RWPE2 (cell line): Measurements from ENCODE around the gene GBP4.

Source experiments
- ATAC-seq: fragments of 200-7000 bp; cut with Tn5 transposase; 3 replicates; pipeline ENCODE4 v1.9.1; 2021; ENCODE audit warnings: low read depth
- DNase-seq: peaks from one replicate; pipeline ENCODE4 v3.0.0-alpha.2; 2020; ENCODE audit warnings: low spot score
- H3K27ac ChIP-seq: fragments of 450-650 bp; 2 replicates; pipeline ENCODE4 v1.5.1; 2017; ENCODE audit warnings: mild to moderate bottlenecking; ENCODE audit not compliant: poor library complexity, severe bottlenecking
- H3K27me3 ChIP-seq: fragments of 250-450 bp; sonication (Bioruptor Pico); 2 replicates; pipeline ENCODE4 v1.5.1; 2021; ENCODE audit warnings: mild to moderate bottlenecking, moderate library complexity; ENCODE audit not compliant: insufficient read depth, poor library complexity, severe bottlenecking
- H3K36me3 ChIP-seq: fragments of 250-450 bp; sonication (Bioruptor Pico); 2 replicates; pipeline ENCODE4 v1.5.1; 2020; ENCODE audit warnings: low read depth, mild to moderate bottlenecking, moderate library complexity
- H3K4me1 ChIP-seq: fragments of 250-450 bp; sonication (Bioruptor Pico); 2 replicates; pipeline ENCODE4 v1.5.1; 2021; ENCODE audit warnings: mild to moderate bottlenecking, moderate library complexity; ENCODE audit not compliant: insufficient read depth, poor library complexity, severe bottlenecking
- H3K4me3 ChIP-seq: fragments of 250-450 bp; sonication (Bioruptor Pico); 2 replicates; pipeline ENCODE4 v1.5.1; 2021; ENCODE audit warnings: mild to moderate bottlenecking, moderate library complexity; ENCODE audit not compliant: severe bottlenecking
- H3K9me3 ChIP-seq: fragments of 250-450 bp; sonication (Bioruptor Pico); 2 replicates; pipeline ENCODE4 v1.5.1; 2021; ENCODE audit warnings: mild to moderate bottlenecking, moderate library complexity; ENCODE audit not compliant: severe bottlenecking
- CTCF ChIP-seq: fragments of 450-650 bp; IDR thresholded peaks from one replicate; pipeline ENCODE4 v1.5.1; 2017; ENCODE audit warnings: mild to moderate bottlenecking, moderate library complexity; ENCODE audit not compliant: poor library complexity, severe bottlenecking

GBP4 gene

GRCh38 chr1:89146721-89147120 is 52.0 kb downstream of the GBP4 start:
- ATAC-seq (no peak), DNase-seq (no peak)
- Histone ChIP-seq H3K36me3 (no peaks in the 10 kb centered on the region), H3K9me3 (no peaks in the 10 kb centered on the region), H3K27ac (no peak overlapping the region), H3K27me3 (no peaks in the 10 kb centered on the region), H3K4me3 (no peak overlapping the region), H3K4me1 (no peaks in the 10 kb centered on the region)
- no peak for TF ChIP-seq CTCF

GRCh38 chr1:89143484-89143883 is 55.3 kb downstream of the GBP4 start:
- ATAC-seq: no peak
- Histone ChIP-seq H3K27me3 (no peaks in the 10 kb centered on the region), H3K27ac (no peak overlapping the region), H3K9me3 (no peaks in the 10 kb centered on the region), H3K4me1 (no peaks in the 10 kb centered on the region), H3K36me3 (no peaks in the 10 kb centered on the region), H3K4me3 (no peak overlapping the region)
- DNase-seq: no peak
- TF ChIP-seq CTCF: no peak

DNA sequence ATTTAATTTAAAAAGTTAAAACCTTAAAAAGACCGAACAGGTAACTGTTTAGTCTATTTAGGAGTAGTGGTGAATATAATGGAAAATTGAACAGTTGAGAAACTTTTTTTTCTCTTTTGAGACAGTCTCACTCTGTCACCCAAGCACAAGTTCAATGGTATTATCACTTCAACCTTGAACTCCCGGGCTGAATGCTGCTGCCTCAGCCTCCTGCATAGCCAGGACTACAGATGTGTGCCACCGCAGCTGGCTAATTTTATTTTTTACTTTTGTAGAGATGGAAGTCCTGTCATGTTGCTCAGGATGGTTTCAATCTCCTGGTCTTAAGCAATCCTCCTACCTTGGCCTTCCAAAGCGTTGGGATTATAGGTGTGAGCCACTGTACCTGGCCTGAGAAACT is 56.6 kb downstream of the GBP4 start:
- Histone ChIP-seq H3K27ac (no peak overlapping the region), H3K4me3 (no peak overlapping the region), H3K9me3 (no peaks in the 10 kb centered on the region), H3K36me3 (no peaks in the 10 kb centered on the region), H3K27me3 (no peaks in the 10 kb centered on the region), H3K4me1 (no peaks in the 10 kb centered on the region)
- no peak for TF ChIP-seq CTCF
- no peak for ATAC-seq
- DNase-seq: no peak

GRCh38 chr1:89133747-89134146 is 65.0 kb downstream of the GBP4 start:
- ATAC-seq (no peak), DNase-seq (no peak)
- H3K27ac ChIP-seq: no peak overlapping the region
- H3K4me3 ChIP-seq: no peak overlapping the region
- no peaks in the 10 kb centered on the region for H3K9me3 ChIP-seq
- H3K4me1 ChIP-seq: no peaks in the 10 kb centered on the region
- H3K27me3 ChIP-seq: no peaks in the 10 kb centered on the region
- H3K36me3 ChIP-seq: no peaks in the 10 kb centered on the region
- TF ChIP-seq CTCF: no peak
